Mesothelial cell of epicardium (in vitro differentiated cells): ENCODE measurements around the gene SAPCD1. TPM values are rescaled to one million over a fixed set of nuclear protein-coding genes. Genes with fewer than 3 reads are reported as not detected.

Experiments used
- DNase-seq, 2 experiments: peaks; one replicate each; pipeline ENCODE4 v3.0.0; 2021; ENCODE audit warnings: low spot score in 2 of 2; ENCODE audit not compliant: unreplicated experiment in 2 of 2
- H3K27ac Mint-ChIP-seq: 2 replicates; pipeline ENCODE4 v1.8.0; 2021; ENCODE audit warnings: mixed read lengths
- H3K27me3 Mint-ChIP-seq: 2 replicates; pipeline ENCODE4 v1.8.0; 2021; ENCODE audit warnings: low read depth, mixed read lengths
- H3K36me3 Mint-ChIP-seq: 2 replicates; pipeline ENCODE4 v1.8.0; 2021; ENCODE audit warnings: mixed read lengths
- H3K4me1 Mint-ChIP-seq: 2 replicates; pipeline ENCODE4 v1.8.0; 2021; ENCODE audit warnings: mixed read lengths
- H3K4me3 Mint-ChIP-seq: 2 replicates; pipeline ENCODE4 v1.8.0; 2021; ENCODE audit warnings: mild to moderate bottlenecking, moderate library complexity, mixed read lengths
- H3K9me3 Mint-ChIP-seq: 2 replicates; pipeline ENCODE4 v1.8.0; 2021; ENCODE audit warnings: mixed read lengths
- CTCF ChIP-seq: fragments of 200-600 bp; sonication (generic); IDR thresholded peaks from one replicate; pipeline ENCODE4 v1.5.0; 2021; ENCODE audit warnings: antibody characterized with exemption; ENCODE audit not compliant: unreplicated experiment
- total RNA-seq: library from RNA; stranded (reverse); gene quantifications from 3 replicates; pipeline ENCODE4 v1.2.1, GENCODE V29; 2021

The SAPCD1 gene
- total RNA-seq, 1 donor from 2014 or later: 12.8 TPM

DNA sequence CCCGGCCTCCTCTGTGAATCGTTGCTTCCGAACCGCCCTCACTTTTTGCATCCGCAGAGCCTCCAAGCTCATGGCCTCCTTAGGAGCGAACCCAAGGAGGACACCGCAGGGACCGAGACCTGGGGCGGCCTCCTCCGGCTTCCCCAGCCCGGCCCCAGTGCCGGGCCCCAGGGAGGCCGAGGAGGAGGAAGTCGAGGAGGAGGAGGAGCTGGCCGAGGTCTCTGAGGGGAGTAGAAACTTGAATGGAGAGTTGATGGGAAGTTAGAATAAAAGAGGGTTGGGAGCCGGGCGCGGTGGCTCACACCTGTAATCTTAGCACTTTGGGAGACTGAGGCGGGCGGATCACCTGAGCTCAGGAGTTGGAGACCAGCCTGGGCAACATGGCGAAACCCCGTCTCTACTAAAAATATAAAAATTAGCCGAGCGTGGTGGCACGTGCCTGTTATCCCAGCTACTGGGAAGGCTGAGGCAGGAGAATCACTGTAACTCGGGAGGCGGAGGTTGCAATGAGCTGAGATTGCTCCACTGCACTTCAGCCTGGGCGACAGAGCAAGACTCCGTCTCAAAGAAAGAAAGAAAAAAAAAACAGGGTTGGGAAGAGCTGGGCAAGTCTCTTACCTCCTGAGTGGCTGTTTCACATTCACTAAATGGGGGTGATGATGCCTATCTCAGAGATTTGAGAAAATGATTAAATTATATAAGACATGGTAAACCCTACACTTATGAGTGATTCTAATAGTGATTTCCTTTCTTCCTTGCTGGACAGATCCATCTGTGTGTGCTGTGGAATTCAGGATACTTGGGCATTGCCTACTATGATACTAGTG, 21.8 kb upstream of the SAPCD1 start:
- H3K9me3 Mint-ChIP-seq: no peaks in the 10 kb centered on the region
- peak overlapping the region; percentile 95 for H3K27ac Mint-ChIP-seq
- peaks cover 2% of the 10 kb centered on the region for H3K36me3 Mint-ChIP-seq
- H3K4me3 Mint-ChIP-seq: peak overlapping the region; percentile 85
- TF ChIP-seq CTCF: no peak
- H3K27me3 Mint-ChIP-seq: no peaks in the 10 kb centered on the region
- DNase-seq: no peak
- H3K4me1 Mint-ChIP-seq: peaks cover 51% of the 10 kb centered on the region

- H3K9me3 Mint-ChIP-seq: no peaks in the 10 kb centered on the region
- no peak overlapping the region for H3K27ac Mint-ChIP-seq
- TF ChIP-seq CTCF: no peak
- no peaks in the 10 kb centered on the region for H3K27me3 Mint-ChIP-seq
- no peak for DNase-seq
- H3K4me1 Mint-ChIP-seq: peaks cover 41% of the 10 kb centered on the region
- H3K36me3 Mint-ChIP-seq: peaks cover 2% of the 10 kb centered on the region
- H3K4me3 Mint-ChIP-seq: no peak overlapping the region
Observed at GRCh38 chr6:31741815-31742214, 20.6 kb upstream of the SAPCD1 start.

DNA sequence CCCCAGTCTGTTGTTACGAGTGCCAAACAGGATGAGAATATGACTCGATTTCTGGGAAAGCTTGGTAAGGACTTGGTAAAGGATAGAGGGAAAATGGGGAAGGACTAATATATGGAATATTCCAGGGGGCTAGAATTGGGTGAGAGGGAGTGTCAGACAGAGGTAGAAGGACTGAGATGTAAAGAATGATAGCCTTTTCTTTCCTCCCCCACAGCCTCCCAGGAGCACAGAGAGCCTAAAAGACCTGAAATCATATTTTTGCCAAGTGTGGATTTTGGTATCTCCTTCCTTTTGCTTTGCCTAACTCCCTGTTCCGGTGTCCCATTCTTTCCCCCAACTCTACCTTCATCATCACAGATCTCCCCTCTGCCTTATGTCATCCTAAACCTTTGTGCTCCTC, 19.6 kb upstream of the SAPCD1 start:
- Mint-ChIP-seq H3K36me3 (peaks cover 2% of the 10 kb centered on the region), H3K4me1 (peaks cover 30% of the 10 kb centered on the region), H3K27ac (no peak overlapping the region), H3K9me3 (no peaks in the 10 kb centered on the region), H3K4me3 (no peak overlapping the region), H3K27me3 (no peaks in the 10 kb centered on the region)
- TF ChIP-seq CTCF: no peak
- no peak for DNase-seq

DNA sequence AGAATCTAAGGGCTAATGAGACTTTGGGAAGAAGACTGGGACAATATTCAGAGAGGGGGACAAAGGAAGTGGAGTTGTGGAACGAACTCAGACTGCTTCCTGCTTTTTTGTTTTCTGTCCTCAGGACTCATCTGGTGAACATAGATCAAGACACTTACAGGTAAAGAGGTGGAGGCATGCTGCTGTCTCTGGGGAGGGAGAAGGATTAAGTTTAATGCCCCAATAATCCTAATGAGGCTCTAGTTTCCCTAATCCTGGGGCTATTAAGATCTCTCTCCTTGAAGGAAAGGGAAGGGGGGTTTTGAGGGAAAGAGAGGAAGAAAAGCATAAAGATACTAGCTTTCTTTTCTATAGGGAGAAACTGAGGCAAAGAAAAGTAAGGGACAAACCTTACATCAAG, 18.0 kb upstream of the SAPCD1 start:
- TF ChIP-seq CTCF: no peak
- H3K27ac Mint-ChIP-seq: no peak overlapping the region
- H3K4me1 Mint-ChIP-seq: peaks cover 15% of the 10 kb centered on the region
- H3K4me3 Mint-ChIP-seq: no peak overlapping the region
- H3K36me3 Mint-ChIP-seq: peaks cover 5% of the 10 kb centered on the region
- no peaks in the 10 kb centered on the region for H3K9me3 Mint-ChIP-seq
- DNase-seq: no peak
- H3K27me3 Mint-ChIP-seq: no peaks in the 10 kb centered on the region

- Mint-ChIP-seq H3K36me3 (peaks cover 3% of the 10 kb centered on the region), H3K4me3 (no peak overlapping the region), H3K9me3 (no peaks in the 10 kb centered on the region), H3K4me1 (no peaks in the 10 kb centered on the region), H3K27ac (no peak overlapping the region), H3K27me3 (no peaks in the 10 kb centered on the region)
- DNase-seq: no peak
- no peak for TF ChIP-seq CTCF
Observed at GRCh38 chr6:31749301-31750036, 13.0 kb upstream of the SAPCD1 start.
